OCI-LY1 (cell line): Measurements from ENCODE around the gene ZKSCAN3.

Experiments
- EZH2 ChIP-seq: fragments of 200-600 bp; sonication (generic), shearing (Covaris generic); IDR thresholded peaks from 2 replicates; pipeline ENCODE4 v1.8.0; 2017; ENCODE audit warnings: borderline replicate concordance, mixed run types, mild to moderate bottlenecking, antibody characterized with exemption, low read length, moderate library complexity, mixed read lengths
- TF ChIP-seq, protein P1 (sequence below): fragments of 200-600 bp; sonication (generic), shearing (Covaris generic); IDR thresholded peaks from 2 replicates; pipeline ENCODE4 v1.5.1; 2017; ENCODE audit warnings: mild to moderate bottlenecking, antibody characterized with exemption, low read length, moderate library complexity, mixed read lengths

DNA sequence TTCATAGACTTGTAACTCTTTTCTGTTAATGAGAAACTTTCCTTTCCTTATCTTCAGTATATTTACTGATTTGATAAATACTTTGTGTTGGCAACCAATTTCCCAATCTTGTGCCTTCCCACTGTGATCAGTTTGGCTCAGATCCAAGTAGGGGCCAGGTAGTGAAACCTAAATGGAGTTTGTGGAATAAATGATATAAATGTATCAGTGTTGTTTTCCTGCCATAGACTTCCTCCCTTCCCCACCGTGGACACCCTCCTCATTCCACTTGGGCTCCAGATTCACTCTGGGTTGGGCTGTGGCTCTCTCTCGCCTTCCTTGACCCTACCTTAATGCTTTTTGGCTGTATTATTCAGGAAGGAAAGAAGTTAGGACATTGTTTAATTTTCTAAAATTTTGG lies 1.3 kb downstream of the ZKSCAN3 start:
- TF ChIP-seq, protein P1, sequence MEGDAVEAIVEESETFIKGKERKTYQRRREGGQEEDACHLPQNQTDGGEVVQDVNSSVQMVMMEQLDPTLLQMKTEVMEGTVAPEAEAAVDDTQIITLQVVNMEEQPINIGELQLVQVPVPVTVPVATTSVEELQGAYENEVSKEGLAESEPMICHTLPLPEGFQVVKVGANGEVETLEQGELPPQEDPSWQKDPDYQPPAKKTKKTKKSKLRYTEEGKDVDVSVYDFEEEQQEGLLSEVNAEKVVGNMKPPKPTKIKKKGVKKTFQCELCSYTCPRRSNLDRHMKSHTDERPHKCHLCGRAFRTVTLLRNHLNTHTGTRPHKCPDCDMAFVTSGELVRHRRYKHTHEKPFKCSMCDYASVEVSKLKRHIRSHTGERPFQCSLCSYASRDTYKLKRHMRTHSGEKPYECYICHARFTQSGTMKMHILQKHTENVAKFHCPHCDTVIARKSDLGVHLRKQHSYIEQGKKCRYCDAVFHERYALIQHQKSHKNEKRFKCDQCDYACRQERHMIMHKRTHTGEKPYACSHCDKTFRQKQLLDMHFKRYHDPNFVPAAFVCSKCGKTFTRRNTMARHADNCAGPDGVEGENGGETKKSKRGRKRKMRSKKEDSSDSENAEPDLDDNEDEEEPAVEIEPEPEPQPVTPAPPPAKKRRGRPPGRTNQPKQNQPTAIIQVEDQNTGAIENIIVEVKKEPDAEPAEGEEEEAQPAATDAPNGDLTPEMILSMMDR: no peak
- TF ChIP-seq EZH2: no peak
